Measurements from ENCODE around the gene TOMT.

TOMT gene

GRCh38 chr11:72088076-72088808, 17.5 kb upstream of the TOMT start:
- DNase-seq (ENCODE audit: low read depth, low spot score) = no peak

DNA sequence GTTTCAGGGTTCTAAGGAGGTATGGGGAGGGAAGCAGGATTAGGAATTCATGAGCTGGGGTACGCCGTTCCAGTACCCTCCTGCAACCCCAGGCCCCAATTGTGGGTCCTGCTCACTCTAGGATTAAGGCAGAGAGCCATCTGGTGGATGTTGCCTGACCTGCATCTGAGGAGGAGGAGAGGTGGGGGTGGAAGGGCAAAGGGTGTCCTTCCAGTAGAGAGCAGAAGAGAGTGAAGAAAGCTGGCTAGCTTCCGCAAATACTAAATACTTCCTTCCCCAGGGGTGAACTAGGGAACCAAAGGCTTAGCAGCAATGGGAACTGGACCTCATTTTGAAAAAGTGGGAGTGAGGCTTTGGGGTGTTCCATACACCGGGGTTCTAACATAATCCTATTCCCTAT, 14.4 kb upstream of the TOMT start:
- DNase-seq (ENCODE audit: low read depth, low spot score) = peak; percentile 29

DNA sequence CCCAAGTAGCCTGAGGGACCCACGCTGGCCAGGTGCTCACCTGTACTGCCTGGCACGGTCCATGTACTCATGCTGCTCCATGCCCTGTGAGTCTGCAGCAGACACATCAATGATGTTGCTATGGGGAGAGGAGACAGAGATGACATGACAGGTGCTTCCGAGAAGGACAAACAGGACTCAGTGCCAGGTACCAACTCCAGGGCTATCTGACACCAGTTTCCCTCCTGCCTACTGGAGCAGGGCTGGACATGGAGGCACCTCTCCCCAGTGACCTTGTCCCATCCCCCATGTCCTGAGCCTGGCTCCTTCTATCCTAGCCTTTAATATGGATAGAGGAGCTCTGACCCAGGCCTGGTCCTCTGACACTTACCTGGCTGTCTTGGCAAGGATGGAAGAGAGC, 7.0 kb upstream of the TOMT start:
- no peak for DNase-seq (ENCODE audit: low read depth, low spot score)

DNA sequence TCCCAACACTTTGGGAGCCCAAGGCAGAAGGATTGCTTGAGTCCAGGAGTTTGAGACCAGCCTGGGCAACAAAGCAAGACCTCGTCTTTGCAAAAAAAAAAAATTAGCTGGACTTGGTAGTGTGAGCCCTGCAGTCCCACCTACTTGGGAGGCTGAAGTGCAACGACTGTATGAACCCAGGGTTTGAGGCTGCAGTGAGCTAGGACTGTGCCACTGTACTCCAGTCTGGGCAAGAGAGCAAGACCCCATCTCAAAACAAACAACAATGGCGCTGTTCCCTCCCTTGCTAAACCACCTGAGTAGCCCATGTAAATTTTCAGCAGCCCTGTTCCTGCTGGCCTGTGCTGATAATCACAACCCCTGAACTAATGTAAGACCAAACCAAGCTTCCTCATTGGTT, 5.7 kb upstream of the TOMT start:
- DNase-seq (ENCODE audit: low read depth, low spot score) = no peak

DNA sequence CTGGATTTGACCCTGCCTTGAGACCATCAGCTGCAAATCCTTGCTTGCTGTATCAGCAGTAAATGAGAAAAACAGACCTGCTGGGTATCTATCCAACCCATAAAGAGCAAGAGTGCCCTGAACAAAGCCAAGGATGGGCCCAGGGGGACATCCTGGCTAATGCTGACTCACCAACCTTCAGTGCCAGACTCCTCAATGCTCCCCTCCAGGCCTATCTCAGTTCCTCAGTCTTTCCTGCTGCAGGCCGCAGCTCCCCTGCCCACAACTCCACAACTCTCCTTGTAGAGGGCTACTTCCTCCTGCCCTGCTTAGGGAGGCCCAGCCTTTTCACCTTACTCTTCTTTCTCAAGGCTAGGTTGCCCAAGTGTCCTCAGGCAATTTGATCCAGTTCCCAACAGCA, 5.3 kb upstream of the TOMT start:
- DNase-seq (ENCODE audit: low read depth, low spot score) = no peak

DNA sequence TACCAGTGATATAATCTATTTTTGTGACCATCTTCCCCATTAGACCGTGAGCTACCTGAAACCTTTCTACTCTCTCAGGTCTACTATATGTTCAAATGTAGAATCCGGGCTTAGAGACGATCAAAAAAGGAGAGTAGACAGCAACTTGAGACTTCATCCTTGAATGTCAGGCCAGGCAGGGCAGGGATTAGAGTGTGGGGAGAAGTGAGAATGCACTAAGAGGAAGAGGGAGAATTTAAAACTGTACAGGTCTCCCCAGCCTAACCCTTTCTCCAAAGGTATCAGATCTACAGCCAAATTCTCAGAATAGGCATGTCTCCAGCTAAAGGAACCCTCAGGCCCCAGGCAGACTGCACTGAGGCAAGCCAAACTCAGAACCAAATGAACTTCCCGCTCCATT, 3.6 kb upstream of the TOMT start:
- DNase-seq (ENCODE audit: low read depth, low spot score) = no peak

GRCh38 chr11:72102631-72102945, 3.1 kb upstream of the TOMT start:
- DNase-seq (ENCODE audit: low read depth, low spot score) = no peak

- peak; percentile 99 for DNase-seq (ENCODE audit: low read depth, low spot score)
Measured at GRCh38 chr11:72102946-72103753, 2.6 kb upstream of the TOMT start, which contains the start of gene LAMTOR1. TSS of gene LAMTOR1 (minus strand) at chr11:72103297. CDS start at chr11:72103224, 73 bp downstream.

- no peak for DNase-seq (ENCODE audit: low read depth, low spot score)
Measured at GRCh38 chr11:72103754-72104167, 2.0 kb upstream of the TOMT start.

DNA sequence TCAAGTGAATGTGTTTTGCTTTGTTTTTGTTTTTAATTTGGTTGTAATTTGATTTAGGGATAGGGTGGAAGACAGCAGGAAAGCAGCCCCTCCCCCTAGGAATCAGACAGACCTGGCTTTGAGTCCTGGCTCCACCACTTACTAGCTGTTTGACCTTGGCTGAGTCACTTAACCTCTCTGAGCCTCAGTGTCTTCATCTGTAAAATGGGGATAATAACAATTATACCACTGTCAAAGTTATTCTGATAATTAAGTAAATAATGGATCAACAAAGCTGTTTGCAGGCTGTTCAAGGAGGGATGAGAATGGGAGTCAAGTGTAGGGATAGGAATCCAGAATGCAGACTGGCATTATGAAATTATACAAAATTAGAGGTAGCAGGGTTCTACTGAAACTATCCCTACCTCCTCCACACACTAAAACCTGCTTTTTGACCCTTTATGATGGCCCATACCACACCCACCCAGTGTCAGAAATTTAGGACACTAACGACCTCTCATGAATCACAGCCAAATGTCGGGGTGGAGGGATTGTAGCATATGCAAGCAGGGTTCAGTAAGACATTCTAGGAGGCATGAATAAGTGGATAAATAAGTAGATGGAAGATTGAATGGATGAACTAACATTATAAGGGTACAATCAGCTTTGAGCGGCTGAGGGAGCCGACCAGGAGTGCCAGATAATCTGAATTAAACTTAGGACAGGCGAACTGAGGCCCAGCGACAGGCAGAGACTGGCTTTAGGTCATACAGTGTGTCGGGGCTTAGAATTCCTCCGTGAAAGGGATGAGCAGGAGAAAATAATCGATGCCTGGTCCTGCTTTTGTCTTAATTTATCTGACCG, 5.8 kb downstream of the TOMT start:
- DNase-seq (ENCODE audit: low read depth, low spot score) = no peak

GRCh38 chr11:72112143-72112977, 6.6 kb downstream of the TOMT start, which contains the start of gene ANAPC15:
TSS of gene ANAPC15 (minus strand) at chr11:72112695. CDS start at chr11:72111276, 1,419 bp downstream.
- DNase-seq (ENCODE audit: low read depth, low spot score) = peak; percentile 98

GRCh38 chr11:72112978-72113808, 7.5 kb downstream of the TOMT start:
- no peak for DNase-seq (ENCODE audit: low read depth, low spot score)

GRCh38 chr11:72114570-72114969, 8.8 kb downstream of the TOMT start:
- no peak for DNase-seq (ENCODE audit: low read depth, low spot score)

- no peak for DNase-seq (ENCODE audit: low read depth, low spot score)
Measured at GRCh38 chr11:72116019-72116755, 10.5 kb downstream of the TOMT start.

GRCh38 chr11:72119198-72119597, 13.5 kb downstream of the TOMT start:
- DNase-seq (ENCODE audit: low read depth, low spot score) = no peak

- DNase-seq (ENCODE audit: low read depth, low spot score) = no peak
Measured at GRCh38 chr11:72120930-72121329, 15.2 kb downstream of the TOMT start.

GRCh38 chr11:72122607-72123006, 16.9 kb downstream of the TOMT start:
- no peak for DNase-seq (ENCODE audit: low read depth, low spot score)

GRCh38 chr11:72123117-72123653, 17.5 kb downstream of the TOMT start:
- DNase-seq (ENCODE audit: low read depth, low spot score) = no peak

GRCh38 chr11:72124046-72124445, 18.3 kb downstream of the TOMT start:
- DNase-seq (ENCODE audit: low read depth, low spot score) = no peak
